NCI-H446 (cell line): ENCODE results near the gene RNF112.
"Not testable (repeated sequence)": the region's sequence is repeated elsewhere in the genome, so short reads cannot be mapped to it uniquely, and the experiment has no call there.

ENCODE experiments used
- DNase-seq, 2 experiments: peaks; one replicate each; lab custom pipeline; 2025; lab: John Stamatoyannopoulos, UW

RNF112 gene

DNA sequence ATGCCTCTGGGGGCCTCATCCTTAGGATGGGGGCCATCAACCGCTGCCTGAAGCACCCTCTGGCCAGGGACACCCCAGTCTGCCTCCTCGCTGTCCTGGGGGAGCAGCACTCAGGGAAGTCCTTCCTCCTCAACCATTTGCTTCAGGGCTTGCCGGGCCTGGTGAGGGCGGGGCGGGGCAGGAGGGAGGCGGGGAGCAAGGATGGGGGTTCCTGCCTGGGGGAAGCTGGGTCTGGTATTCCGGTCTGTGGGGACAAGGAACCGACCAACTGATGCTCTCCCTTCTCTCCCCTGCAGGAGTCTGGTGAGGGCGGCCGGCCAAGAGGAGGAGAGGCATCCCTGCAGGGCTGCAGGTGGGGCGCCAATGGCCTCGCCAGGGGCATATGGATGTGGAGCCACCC, 2.0 kb downstream of the RNF112 start:
- no peak for DNase-seq

DNA sequence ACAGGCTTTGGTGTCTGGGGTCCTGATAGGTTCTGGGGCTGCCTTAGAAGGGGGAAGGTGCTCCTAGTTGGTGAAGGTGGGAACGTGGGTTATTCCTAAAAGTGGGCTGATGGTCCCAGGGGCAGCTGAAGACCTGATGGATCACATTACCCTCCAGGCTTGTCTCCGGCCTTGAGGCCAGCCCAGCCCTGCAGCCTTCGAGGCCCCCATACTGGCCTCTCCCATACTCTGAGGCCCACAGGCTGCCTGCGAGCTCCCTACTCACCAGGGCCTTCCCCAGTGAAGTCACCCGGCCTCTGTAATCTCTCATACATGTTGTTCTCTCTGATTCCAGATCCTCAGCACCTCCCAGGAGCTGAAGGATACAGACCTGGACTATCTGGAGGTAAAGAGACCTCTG, 2.7 kb downstream of the RNF112 start:
- no peak for DNase-seq

DNA sequence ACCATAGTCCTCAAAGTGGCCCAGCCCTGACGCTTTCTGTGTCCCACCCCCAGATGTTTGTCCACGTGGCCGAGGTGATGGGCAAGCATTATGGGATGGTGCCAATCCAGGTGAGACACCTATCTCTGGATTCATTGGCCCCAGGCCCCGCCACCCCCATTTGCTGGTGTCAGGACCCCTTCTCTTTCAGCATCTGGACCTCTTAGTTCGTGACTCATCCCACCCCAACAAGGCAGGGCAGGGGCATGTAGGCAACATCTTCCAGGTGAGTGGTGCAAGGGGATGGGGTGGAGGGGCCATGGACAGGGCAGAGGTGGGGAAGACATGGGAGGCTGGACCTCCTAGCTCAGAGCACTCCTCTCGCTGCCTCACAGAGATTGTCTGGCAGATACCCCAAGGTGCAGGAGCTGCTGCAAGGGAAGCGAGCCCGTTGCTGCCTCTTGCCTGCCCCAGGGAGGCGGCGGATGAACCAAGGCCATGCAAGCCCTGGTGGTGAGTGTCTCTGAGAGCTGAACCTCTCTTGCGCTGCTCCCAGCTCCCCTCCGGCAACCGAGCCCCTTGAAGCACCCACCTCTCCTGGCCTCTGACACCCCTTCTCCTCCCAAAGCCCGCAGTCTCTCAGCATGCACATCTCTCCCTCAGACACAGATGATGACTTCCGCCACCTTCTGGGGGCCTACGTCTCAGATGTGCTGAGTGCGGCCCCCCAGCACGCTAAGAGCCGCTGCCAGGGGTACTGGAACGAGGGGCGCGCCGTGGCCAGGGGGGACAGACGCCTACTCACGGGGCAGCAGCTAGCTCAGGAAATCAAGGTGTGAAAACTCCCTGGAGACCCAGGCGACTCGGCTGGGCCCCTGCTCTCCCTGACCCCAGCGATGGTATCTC, 3.6 kb downstream of the RNF112 start:
- no peak for DNase-seq

DNA sequence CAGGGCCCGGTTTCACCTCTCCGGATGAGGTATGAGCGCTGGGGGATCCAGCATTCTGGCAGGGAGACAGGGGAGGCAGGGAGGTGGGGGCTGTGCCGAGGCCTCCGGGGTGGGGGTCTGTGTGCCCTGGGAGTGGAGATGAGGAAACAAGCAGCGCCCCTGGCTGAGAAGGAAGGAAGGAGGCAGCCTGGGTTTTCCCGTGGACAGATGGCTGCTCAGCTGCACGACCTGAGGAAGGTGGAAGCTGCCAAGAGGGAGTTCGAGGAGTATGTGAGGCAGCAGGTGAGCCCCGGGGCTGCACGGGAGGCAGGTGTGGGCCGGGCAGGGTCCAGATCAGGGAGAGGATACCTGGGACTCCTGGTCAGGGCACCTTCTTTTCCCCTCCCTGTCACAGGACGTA, 4.3 kb downstream of the RNF112 start:
- no peak for DNase-seq

DNA sequence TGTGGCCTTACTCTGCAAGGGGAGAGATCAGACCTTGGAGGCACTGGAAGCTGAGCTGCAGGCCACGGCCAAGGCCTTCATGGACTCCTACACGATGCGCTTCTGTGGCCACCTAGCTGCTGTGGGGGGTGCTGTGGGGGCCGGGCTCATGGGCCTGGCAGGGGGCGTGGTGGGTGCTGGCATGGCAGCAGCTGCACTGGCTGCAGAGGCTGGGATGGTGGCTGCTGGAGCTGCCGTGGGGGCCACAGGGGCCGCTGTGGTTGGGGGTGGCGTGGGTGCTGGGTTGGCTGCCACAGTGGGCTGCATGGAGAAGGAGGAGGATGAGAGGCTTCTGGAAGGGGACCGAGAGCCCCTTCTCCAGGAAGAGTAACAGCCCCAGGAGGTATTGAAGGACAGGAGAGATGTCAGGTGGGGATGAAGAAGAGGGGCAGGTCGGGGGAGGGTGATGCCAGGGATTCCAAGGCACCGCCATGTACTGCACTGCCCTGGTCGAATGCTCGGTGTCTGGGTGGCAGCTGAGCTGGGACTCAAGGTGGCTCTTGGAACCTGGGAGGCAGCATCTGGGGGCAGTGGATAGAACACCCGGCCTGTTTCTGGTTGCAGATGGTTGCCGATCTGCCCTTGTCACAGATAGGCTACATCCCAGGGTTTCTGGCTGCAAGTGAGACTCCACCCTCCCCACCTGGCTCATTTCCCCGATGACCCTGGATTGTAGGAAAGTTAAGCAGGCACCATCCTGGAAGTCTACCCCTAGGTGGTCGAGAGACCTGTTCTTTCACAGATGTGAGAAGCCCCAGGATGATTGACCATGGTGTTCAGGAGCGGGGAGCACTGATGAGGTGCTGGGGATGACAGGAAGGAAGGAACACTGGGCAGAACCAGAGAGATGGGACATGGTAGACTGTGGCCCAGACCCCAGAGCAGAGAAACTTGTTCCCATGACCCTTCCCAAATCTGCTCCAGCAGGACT, 5.1 kb downstream of the RNF112 start:
- DNase-seq, result no peak

DNA sequence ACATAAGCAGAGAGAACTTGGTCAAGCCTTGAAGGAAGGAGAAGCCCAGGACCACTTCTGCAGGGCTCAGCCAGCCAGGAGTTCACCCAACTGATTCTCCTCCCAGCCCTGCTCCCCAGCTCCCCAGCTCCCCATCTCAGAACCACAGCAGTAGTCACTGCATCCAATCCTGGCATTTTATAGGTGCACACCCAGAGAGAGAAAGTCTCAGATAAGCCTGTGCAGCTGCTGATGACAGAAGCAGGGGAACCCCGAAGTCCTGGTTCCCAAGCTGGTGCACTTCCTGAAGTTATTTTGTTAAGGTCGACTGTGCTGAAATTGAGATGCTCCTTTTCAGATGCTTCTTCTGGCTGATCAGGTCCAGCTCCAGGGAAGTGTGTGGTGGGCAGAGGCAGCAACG, 6.6 kb downstream of the RNF112 start:
- DNase-seq, result no peak

DNA sequence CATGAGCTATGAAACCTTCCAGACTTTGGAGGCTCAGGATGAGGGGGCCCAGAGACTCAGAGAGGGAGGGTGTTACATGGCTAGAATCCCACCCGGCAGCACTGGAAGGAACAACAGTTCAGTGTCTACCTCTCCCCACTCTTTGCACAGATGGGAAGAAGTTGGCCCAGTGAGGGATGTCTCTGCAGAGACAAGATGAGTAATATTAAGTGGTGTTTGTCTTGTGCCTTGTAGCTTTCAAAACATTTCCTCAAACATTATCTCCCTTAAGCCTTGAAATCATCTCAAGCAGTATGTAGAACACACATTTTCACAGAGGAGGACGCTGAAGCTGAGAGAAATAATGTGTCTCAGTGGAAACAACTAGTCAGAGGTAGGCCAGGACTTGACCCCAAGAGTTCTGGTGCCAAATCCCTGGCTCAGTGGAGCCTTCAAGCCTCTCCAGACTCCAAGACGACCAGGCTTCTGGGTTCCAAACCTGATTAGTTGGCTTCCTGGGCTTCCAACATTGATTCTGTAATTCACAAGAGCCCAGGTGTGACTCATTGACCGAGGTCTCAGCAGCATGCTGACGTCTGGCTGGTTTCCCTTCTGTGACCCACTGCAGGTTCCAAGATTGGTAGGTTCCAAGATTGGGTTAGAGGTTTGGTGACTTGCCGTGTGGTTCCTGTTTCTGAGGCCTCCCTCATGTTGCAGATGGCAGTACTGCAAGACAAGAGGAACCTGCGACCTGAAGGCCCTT, 7.4 kb downstream of the RNF112 start:
- DNase-seq, result peak in 1 of 2 experiments; percentile 19

DNA sequence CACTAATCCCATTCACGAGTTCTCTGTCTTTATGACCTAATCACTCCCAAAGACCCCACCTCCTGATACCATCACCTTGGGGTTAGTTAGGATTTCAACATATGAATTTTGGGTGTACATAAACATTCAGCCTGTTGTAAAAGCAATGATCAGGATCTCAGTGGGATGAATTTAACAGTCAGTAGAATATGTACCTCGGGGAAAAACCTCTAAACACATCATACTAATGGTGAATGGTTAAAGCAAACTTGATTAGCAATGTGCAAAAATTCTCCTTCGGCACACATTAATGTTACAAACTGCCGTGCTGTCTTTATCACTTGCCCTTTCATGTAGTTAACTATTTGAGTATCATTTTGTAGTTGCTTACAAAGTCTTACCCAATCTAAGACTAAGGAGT, 10.2 kb downstream of the RNF112 start:
- DNase-seq, result no peak

DNA sequence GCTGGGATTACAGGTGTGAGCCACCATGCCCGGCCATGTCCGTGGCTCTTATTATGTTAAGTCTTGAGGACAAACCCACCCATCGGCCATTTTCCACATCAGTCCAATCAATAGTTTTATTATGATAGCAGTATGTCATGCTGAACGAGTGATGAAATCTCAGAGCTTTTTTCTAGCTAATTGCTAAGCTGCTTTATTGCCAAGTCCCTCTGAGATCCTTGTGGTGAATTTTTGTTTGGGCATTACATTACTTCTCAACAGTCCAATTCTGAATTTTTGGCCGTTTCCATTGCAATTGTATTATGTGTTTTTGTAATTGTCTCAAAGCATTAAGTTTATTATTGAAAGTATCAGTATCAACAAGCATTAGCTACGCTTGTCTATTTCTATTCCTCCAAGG, 10.9 kb downstream of the RNF112 start:
- no peak for DNase-seq

DNA sequence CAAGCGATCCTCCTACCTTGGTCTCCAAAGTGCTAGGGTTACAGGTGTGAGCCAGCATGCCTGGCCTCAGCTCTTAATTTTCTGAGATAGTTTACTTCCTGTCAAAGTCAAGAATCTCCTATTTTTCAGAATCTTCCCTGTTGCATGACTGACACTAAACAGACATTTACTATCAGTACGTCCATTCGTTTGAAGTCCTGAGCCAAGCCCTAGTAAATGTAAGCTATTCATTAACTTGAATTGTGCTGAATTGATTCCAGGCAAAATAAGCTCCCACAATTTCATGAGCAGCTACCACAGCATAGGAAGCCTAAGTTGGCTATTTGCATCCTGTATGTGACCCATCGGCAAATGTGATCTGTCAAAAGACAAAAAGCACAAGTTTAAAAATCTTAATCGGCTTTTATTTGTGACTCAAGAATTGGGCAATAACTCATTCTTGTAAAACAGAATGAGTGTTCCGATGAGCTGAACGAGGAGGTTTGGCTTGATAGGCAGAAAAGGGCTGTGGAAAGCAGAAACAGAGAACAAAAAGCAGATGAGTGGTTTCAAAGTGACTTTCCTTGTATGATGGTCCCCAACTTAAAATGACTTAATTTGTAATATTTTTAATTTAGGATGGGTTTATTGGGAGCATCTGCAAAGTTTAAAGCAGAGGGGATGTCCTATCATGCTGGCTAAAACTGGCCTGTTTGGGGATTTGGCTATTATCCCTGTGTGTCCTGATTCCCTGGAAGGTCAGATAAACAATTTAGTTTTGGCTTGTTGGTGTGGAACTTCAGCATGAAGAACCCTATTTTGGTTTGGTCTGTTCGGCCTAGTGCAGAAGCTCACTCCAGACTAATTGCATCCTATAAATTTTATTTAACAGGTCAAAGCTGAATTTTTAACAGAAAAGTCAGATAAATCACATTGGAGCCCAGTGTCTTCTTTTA, 14.2 kb downstream of the RNF112 start:
- no peak for DNase-seq

DNA sequence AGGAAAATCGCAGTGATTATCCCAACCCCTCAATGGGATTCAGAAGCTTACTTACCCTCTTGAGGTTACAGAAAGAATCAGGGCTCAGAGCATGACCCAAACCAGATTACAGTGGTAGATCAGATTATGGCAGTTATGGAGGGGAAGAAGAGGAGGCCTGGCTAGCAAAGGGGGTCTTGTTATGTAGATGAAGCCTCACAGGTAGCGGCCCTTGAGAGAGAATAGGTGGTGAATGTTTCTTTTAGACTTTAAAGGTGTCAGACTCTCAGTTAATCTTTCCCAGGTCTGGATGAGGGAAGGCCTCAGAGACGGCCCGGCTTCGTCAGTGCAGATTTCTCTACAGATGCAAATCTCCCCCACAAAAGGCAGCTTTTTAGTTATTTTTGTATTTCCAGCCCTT, 15.6 kb downstream of the RNF112 start:
- DNase-seq, result no peak

DNA sequence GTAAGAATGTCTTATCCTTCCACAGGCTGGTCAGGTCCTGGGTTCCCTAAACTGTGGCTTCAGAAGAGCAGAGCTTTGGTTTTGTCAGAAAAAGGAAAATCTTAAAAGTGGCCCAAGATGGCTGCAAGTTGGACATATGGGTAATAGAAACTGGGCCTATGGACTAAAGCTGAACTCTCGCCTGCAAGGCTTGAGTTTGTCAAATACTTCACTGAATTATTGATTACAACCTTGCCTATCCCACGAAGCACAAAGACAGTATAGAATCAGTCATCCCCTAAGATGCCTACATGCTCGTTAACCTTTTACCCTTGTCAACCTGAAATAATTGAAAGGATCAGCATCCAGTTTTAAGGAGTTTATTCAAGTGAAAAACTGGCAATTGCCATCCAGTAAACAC, 20.7 kb downstream of the RNF112 start:
- DNase-seq, result no peak

DNA sequence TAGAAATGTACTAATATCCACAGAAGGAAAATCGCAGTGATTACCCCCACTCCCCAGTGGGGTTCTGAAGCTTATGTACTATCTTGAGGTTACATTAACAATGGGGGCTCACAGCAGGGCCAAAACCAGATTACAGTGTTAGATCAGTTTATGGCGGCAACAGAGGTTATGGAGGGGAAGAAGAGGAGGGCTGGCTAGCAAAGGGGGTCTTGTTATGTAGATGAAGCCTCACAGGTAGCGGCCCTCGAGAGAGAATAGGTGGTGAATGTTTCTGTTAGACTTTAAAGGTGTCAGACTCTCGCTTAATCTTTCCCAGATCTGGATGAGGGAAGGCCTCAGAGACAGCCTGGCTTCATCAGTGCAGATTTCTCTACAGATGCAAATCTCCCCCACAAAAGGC, 22.2 kb downstream of the RNF112 start:
- no peak for DNase-seq

DNA sequence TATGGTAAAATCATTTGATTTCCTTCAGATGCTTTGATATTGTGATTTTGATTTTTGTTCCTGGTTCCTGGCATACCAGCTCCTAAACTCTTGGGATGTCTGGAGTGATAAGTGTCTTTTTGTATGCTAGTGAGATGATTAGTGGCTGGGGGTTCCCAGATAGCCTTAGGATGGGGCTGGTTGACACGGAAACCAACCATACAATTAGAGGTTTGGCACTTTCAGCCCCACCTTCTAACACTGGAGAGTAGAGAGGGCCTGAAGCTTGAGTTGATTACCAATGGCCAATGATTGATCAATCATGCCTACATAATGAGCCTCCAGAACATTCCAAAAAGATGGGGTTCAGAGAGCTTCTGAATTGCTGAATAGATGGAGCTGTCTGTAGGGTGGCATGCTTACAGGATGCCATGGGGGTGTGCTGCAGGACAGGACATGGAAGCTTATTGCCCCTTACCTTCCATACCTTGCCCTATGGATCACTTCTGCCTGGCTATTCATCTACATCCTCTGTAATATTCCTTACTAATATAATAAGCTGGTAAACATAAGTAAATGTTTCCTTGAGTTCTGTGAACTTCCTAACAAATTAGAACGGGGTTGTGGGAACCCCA, 22.8 kb downstream of the RNF112 start:
- no peak for DNase-seq

DNA sequence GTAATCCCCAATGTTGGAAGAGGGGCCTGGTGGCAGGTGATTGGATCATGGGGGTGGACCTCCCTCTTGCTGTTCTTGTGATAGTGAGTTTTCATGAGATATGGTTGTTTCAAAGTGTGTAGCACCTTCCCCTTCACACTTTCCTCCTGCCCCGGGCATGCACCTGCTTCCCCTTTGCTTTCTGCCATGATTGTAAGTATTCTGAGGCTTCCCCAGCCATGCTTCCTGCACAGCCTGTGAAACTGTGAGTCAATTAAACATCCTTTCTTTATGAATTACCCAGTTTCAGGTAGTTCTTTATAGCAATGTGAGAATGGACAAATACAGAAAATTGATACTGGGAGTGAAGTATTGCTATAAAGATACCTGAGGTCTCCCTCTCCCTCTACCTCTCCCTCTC, 29.4 kb downstream of the RNF112 start:
- DNase-seq, result no peak

DNA sequence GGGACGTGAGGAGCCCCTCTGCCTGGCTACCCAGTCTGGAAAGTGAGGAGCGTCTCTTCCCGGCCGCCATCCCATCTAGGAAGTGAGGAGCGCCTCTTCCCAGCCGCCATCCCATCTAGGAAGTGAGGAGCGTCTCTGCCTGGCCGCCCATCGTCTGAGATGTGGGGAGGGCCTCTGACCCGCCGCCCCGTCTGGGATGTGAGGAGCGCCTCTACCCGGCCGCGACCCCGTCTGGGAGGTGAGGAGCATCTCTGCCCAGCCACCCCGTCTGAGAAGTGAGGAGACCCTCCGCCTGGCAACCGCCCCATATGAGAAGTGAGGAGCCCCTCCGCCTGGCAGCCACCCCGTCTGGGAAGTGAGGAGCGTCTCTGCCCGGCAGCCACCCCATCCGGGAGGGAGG, 30.3 kb downstream of the RNF112 start:
- DNase-seq, result not testable (repeated sequence)

DNA sequence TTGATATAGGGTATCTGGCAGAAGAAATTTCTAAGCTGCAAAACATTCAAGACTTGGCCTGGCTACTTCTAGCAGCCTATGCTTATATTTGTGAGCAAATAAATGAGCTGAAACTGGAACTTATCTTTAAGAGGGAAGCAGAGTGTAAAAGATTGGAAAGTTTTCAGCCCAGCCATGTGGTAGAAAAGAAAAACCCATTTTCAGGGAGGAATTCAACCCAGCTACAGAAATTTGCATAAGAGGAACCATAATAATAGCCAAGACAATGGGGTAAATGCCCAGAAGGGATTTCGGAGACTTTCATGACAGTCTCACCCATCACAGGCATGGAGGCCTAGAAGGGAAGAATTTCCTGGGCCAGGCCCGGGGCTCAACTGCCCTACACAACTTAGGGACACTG, 31.7 kb downstream of the RNF112 start:
- no peak for DNase-seq

DNA sequence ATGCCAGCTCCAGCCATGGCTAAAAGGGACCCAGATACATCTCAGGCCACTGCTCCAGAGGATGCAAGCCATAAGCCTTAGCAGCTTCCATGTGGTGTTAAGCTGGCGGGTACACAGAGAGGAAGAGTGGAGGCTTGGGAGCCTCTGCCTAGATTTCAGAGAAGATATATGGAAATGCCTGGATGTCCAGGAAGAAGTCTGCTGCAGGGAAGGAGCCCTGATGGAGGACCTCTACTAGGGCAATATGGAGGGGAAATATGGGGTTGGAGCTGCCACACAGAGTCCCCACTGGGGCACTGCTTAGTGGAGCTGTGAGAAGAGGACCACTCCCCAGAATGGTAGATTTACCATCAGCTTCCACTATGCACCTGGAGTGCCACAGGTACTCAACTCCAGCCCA, 32.1 kb downstream of the RNF112 start:
- DNase-seq, result no peak

DNA sequence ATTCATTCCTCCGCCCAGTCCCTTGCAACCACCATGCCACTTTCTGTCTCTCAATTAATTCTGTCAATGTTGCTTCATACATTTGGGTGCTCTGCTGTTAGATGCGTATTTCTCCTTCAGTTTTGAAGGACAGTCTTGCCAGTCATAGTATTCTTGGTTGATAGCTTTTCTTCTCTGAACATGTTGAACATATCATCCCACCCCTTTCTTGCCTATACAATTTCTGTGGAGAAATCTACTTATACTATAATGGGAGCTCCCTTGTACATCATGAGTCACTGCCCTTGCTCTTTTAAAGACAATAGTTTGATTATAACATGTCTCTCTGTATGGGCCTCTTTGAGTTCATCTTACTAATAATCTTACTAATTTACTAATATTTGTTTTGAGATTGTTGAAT, 34.1 kb downstream of the RNF112 start:
- no peak for DNase-seq

DNA sequence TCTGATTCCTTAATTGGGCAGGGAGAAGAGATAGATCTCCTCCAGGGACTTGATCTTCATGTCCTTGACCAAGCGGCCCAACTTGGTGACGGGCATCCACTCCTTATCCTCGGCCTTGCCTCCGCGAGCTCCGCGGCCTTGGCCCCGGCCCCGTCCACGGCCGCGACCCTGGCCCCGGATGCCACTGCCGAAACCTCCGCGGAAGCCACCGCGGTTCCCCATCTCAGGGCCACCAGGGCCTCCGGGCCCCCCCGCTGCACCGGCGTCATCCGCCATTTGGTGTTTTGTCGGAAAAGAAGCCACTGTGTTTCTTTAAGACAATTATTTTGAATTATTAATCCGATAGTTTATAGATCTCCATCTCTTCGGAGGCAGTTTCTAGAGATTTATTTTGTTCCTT, 35.5 kb downstream of the RNF112 start:
- not testable (repeated sequence) for DNase-seq
